Measurements from ENCODE around the gene CASTOR1. TPM values are rescaled to one million over a fixed set of nuclear protein-coding genes. Genes with fewer than 3 reads are reported as not detected.
"Not testable (repeated sequence)": the region's sequence is repeated elsewhere in the genome, so short reads cannot be mapped to it uniquely, and the experiment has no call there.

The CASTOR1 gene
- 15.9 TPM for total RNA-seq
- long read RNA-seq, transcript CASTOR1-202 (9 exons, 1,623 nt): major isoform, 24 of 37 reads
- long read RNA-seq, partial matches to known transcripts: 1 of 37 reads
- long read RNA-seq, other reads (novel, unspliced or antisense): 11 of 37 reads

DNA sequence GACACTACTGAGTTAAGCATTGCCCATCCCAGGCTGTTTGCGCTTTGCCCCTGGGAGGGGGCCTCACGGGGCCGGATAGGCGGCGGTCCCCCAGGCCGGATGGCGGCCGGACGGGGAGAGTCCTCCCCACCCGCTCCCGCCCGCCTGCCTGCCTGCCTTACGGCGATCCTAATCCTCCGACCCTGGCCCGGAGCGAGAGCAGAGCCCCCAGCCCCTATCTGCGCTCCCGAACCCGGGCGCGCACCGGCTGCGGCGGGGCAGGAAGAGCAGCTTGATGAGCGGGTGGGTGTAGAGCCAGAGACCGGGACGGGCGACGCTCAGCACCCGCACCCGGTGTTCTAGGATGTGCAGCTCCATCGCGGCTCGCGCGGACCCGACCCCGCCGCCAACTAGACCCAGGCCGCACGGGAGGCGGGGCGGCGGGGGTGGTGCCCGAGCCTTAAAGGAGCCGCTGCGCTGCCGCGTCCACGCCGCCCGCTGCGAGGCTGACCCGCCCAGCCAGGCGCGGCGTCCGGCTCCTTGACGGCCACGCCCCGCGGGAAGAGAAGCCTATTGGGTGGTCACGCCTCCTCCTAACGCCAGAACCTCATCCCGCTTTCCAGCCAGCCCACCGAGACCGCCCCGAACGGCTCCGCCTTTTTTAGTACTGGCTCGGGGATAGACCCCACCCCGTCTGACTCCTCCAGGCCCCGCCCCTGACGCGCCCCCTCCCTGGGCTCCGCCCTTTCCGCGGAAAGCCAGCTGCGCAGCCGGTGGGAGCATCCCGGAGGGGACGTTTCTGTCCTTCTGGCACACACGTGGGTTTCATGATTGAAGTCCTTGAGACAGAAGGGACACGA, at the start of gene CASTOR1:
TSS of gene CASTOR1 (minus strand) at position 365 of the 839 bp plus-strand sequence. CDS start at position 357, 8 bp downstream.
- Histone ChIP-seq H3K4me1 (peaks cover 36% of the 10 kb centered on the region), H3K27me3 (no peaks in the 10 kb centered on the region), H3K9me3 (no peaks in the 10 kb centered on the region), H3K4me3 (peak within 1 kb of the TSS; percentile 97), H3K27ac (peak within 1 kb of the TSS; percentile 92), H3K36me3 (peaks cover 38% of the 10 kb centered on the region)
- DNase-seq (peak; percentile 99), ATAC-seq (peak; percentile 87)
- TF ChIP-seq, protein P1, sequence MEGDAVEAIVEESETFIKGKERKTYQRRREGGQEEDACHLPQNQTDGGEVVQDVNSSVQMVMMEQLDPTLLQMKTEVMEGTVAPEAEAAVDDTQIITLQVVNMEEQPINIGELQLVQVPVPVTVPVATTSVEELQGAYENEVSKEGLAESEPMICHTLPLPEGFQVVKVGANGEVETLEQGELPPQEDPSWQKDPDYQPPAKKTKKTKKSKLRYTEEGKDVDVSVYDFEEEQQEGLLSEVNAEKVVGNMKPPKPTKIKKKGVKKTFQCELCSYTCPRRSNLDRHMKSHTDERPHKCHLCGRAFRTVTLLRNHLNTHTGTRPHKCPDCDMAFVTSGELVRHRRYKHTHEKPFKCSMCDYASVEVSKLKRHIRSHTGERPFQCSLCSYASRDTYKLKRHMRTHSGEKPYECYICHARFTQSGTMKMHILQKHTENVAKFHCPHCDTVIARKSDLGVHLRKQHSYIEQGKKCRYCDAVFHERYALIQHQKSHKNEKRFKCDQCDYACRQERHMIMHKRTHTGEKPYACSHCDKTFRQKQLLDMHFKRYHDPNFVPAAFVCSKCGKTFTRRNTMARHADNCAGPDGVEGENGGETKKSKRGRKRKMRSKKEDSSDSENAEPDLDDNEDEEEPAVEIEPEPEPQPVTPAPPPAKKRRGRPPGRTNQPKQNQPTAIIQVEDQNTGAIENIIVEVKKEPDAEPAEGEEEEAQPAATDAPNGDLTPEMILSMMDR (IDR thresholded peaks at IDR 0.05): no peak
- intact Hi-C loops (cut with DNase I): loop anchor here (5.0 kb wide), 1 partner anchor 98 kb away; the partner anchor contains the start of gene RNF215

DNA sequence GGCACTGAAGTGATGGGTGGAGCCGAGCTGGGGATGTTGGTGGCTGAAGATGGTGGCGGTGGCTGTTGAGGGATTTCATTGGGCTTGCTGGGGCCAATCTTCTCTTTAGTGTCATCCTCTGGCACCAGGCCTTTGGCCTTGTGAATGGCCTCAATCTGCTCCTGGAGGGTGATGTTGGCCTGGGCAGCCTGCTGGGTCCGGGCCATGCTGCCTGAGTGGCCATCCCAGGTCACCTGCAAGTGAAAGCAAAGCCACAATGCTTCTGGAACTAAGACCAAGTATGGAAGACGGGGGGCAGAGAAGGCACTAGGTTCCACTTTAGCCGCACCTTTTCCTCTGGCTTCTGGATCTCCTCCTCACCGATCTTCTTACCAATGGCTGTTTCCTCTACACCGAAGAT, 49.5 kb upstream of the CASTOR1 start:
- TF ChIP-seq, protein P1 (IDR thresholded peaks at IDR 0.05): no peak
- H3K36me3 ChIP-seq: peaks cover 100% of the 10 kb centered on the region
- H3K27ac ChIP-seq: no peak overlapping the region
- no peak for ATAC-seq
- no peak overlapping the region for H3K4me3 ChIP-seq
- H3K4me1 ChIP-seq: no peaks in the 10 kb centered on the region
- H3K9me3 ChIP-seq: no peaks in the 10 kb centered on the region
- no peak for DNase-seq
- no peaks in the 10 kb centered on the region for H3K27me3 ChIP-seq
- intact Hi-C loops (cut with DNase I): no loop called here

DNA sequence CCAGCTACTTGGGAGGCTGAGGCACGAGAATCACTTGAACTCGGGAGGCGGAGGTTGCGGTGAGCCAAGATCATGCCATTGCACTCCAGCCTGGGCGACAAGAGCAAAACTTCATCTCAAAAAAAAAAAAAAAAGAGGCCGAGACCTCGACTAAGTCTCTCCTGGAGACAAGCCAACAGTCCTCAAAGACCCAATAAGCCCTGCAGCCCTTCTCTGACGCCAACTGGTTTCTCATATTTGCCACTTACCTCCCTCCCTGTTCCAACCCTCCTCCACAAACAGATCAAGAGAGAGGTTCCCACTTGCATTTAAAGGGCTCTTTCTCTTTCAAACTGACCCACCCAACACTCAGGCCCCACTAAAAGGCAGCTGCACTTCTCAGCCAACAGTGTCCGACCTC, 49.0 kb upstream of the CASTOR1 start:
- H3K27ac ChIP-seq; H3K27me3 ChIP-seq; H3K4me1 ChIP-seq; H3K4me3 ChIP-seq; H3K9me3 ChIP-seq; intact Hi-C loops (cut with DNase I); ATAC-seq; DNase-seq: not testable (repeated sequence)
- H3K36me3 ChIP-seq: peaks cover 100% of the 10 kb centered on the region

DNA sequence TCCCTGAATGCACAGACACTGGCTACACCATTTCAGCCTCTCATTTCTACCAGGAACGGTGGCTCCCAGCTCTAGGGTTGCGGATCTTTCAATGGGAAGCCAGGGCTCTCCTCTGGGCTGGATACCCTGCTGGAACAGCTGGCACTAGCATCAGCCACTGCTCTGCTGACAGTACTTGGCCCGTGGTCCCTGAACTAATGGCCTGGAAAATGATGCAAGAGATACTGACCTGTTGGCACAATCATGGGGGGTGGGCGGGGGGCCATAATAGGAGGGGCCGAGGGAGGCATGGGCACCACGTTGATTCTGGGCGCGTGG, 48.1 kb upstream of the CASTOR1 start:
- Histone ChIP-seq H3K4me3 (no peak overlapping the region), H3K4me1 (no peaks in the 10 kb centered on the region), H3K27ac (no peak overlapping the region), H3K27me3 (no peaks in the 10 kb centered on the region), H3K9me3 (no peaks in the 10 kb centered on the region), H3K36me3 (peaks cover 100% of the 10 kb centered on the region)
- TF ChIP-seq, protein P1 (IDR thresholded peaks at IDR 0.05): no peak
- no peak for ATAC-seq
- intact Hi-C loops (cut with DNase I): no loop called here
- no peak for DNase-seq

DNA sequence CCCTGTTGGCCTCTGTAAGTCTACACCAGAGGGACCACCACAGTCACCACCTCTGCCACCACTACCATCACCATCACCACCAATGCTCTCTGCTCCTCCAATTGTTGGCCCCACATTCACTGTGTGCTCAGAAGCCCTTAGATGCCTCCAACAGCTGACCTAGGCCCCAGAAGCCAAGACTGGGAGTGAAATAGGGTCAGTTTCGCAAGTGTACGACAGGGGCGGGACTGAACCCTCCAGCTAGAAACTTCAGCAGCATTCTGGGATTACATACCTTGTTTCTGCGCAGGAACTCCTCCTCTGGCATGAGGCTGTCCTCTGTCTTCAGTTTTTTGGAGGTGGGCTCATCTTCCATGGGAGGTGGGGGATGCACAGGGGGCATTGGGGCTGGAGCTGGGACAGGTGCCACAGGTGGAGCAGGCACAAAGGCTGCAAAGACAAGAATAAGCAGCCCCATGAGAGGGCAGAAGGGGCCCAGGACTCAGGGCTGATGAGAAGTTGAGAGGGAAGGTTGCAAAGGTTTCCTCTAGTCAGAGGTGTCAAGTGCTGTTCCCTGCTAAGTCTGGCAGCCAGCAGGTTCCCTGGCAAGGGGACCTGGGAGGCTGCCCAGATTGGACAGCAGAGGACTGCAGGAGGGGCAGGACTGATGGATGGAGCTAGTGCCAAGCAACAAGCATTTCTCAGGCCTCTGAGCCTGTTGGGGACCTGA, 47.6 kb upstream of the CASTOR1 start:
- intact Hi-C loops (cut with DNase I): no loop called here
- Histone ChIP-seq H3K27ac (no peak overlapping the region), H3K4me1 (no peaks in the 10 kb centered on the region), H3K4me3 (no peak overlapping the region), H3K36me3 (peaks cover 100% of the 10 kb centered on the region), H3K9me3 (no peaks in the 10 kb centered on the region), H3K27me3 (no peaks in the 10 kb centered on the region)
- TF ChIP-seq, protein P1 (IDR thresholded peaks at IDR 0.05): no peak
- ATAC-seq (no peak), DNase-seq (no peak)

DNA sequence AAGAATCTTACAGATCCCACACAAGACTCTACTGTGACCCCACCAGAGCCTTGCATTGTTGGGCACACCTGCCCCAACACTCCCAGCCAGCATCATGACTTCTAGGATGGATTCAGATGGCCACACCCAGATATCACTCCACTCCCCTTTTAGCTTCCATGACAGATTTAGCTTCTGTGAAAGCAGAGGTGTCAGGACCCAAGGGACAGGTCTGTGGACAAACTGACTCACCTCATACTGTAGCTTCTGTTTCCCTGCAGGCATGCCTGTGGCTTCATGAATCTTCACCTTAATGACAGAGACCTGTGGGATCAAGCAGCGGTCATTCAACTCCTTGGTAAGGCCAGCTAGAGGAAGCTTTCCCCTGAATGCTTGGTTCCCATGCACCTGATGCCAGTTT, 45.9 kb upstream of the CASTOR1 start:
- Histone ChIP-seq H3K36me3 (peaks cover 97% of the 10 kb centered on the region), H3K4me1 (no peaks in the 10 kb centered on the region), H3K9me3 (no peaks in the 10 kb centered on the region), H3K27me3 (no peaks in the 10 kb centered on the region), H3K4me3 (no peak overlapping the region), H3K27ac (no peak overlapping the region)
- intact Hi-C loops (cut with DNase I): no loop called here
- TF ChIP-seq, protein P1 (IDR thresholded peaks at IDR 0.05): no peak
- no peak for ATAC-seq
- DNase-seq: no peak
